Spinal cord (tissue), 10 donors: ENCODE measurements around the gene PPARGC1A. TPM values are rescaled to one million over a fixed set of nuclear protein-coding genes. Genes with fewer than 3 reads are reported as not detected.

Experiments used
- DNase-seq, 6 donors: peaks; one replicate each; pipeline versions ENCODE4 v3.0.0 to v3.0.0-alpha.2; 2013 to 2015; ENCODE audit warnings: low spot score in 6 of 6, low read depth in 4 of 6
- H3K27ac ChIP-seq: one replicate; pipeline ENCODE4 v1.5.1; 2013; ENCODE audit warnings: low read depth, low read length, control low read depth
- H3K27me3 ChIP-seq: one replicate; pipeline ENCODE4 v1.6.1; 2013; ENCODE audit warnings: low read length; ENCODE audit not compliant: control insufficient read depth, insufficient read depth
- H3K36me3 ChIP-seq: one replicate; pipeline ENCODE4 v1.6.1; 2013; ENCODE audit warnings: low read length; ENCODE audit not compliant: control insufficient read depth, insufficient read depth
- H3K4me1 ChIP-seq: one replicate; pipeline ENCODE4 v1.6.1; 2013; ENCODE audit warnings: low read length; ENCODE audit not compliant: control insufficient read depth, insufficient read depth
- H3K4me3 ChIP-seq: one replicate; pipeline ENCODE4 v1.5.1; 2013; ENCODE audit warnings: low read depth, low read length, control low read depth
- H3K9me3 ChIP-seq: one replicate; pipeline ENCODE4 v1.6.1; 2013; ENCODE audit warnings: low read length; ENCODE audit not compliant: control insufficient read depth, insufficient read depth
- WGBS: methylation state at CpG from one replicate; pipeline ENCODE4 v1.1.5; 2013; ENCODE audit warnings: missing lambda C conversion rate; ENCODE audit not compliant: insufficient coverage; 5-methylcytosine and 5-hydroxymethylcytosine counted together
- polyA plus RNA-seq, 2 donors: library from polyadenylated mRNA; unstranded; fragments of 120-200 nt; gene quantifications; one replicate each; pipeline ENCODE4 v1.2.1, GENCODE V29; 2013; ENCODE audit not compliant: insufficient read length in 2 of 2
- total RNA-seq, 2 donors: library from RNA; depleted of rRNA in 1 of 2; stranded (reverse); fragments of 120-200 nt in 1 of 2; fragments of >200 nt in 1 of 2; gene quantifications; one replicate each; pipeline versions ENCODE4 v1.2.3 to v1.2.4, GENCODE V29; 2013 to 2014
- donor health status: healthy.

The PPARGC1A gene
- total and polyA plus RNA-seq, 4 donors, result 12.2 to 18.9 (median 15.0) TPM

DNA sequence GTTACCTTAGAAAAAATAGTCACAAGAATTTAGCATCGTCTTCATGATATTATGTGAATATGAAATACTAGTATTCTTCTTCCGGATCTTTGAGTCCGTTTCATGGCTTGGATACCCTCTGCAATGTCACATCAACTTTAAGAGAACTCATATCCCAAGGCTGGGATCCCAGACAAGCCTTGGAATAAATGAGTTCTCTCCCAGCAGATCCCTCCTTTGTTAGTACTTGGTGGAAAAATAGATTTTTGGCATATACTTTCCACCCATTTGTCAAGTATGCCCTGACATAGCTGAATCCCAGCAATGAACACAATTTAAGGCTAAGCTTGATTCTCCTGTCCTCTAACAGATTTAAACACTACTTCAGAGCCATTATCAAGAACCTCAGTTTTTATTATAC, 144.5 kb downstream of the PPARGC1A start:
- WGBS, result no CpG with 5 or more reads among the region's 3 CpGs
- no peaks in the 10 kb centered on the region for H3K36me3 ChIP-seq
- no peaks in the 10 kb centered on the region for H3K9me3 ChIP-seq
- DNase-seq, result no peak
- no peaks in the 10 kb centered on the region for H3K4me1 ChIP-seq
- no peak overlapping the region for H3K4me3 ChIP-seq
- H3K27me3 ChIP-seq, result no peaks in the 10 kb centered on the region
- H3K27ac ChIP-seq, result no peak overlapping the region
